ENCODE data around the gene CTAG2. TPM values are rescaled to one million over a fixed set of nuclear protein-coding genes. Genes with fewer than 3 reads are reported as not detected.

The CTAG2 gene
- total RNA-seq, 1 experiment from 2014 or later, result not detected

- TF ChIP-seq E2F5 (CRISPR knock-in tag; IDR thresholded peaks at IDR 0.05) (no peak), NFE2L1 (CRISPR knock-in tag; IDR thresholded peaks at IDR 0.05) (no peak), FOXJ3 (CRISPR knock-in tag; IDR thresholded peaks at IDR 0.05; ENCODE audit: borderline replicate concordance) (no peak)
Measured at GRCh38 chrX:154650221-154650510, 3.2 kb downstream of the CTAG2 start (continued).

- Mint-ChIP-seq H3K9me3 (no peaks in the 10 kb centered on the region), H3K4me1 (no peaks in the 10 kb centered on the region), H3K27me3 (ENCODE audit: low read depth) (no peaks in the 10 kb centered on the region), H3K27ac (no peak overlapping the region), H3K36me3 (no peaks in the 10 kb centered on the region), H3K4me3 (no peak overlapping the region)
- ChIA-PET POLR2A (no interaction called here), CTCF (interaction anchor here (1.2 kb wide), 1 partner anchor 99 kb away, joined by 4 read pairs; no protein-coding TSS in a partner anchor)
- DNase-seq (ENCODE audit: low spot score) (no peak), ATAC-seq (no peak)
- TF ChIP-seq FOXP4 (CRISPR knock-in tag; IDR thresholded peaks at IDR 0.05), result no peak
- TF ChIP-seq ZSCAN18 (CRISPR knock-in tag; IDR thresholded peaks at IDR 0.05), result no peak
- no peak for TF ChIP-seq ZBTB43 (CRISPR knock-in tag; IDR thresholded peaks at IDR 0.05)
- TF ChIP-seq ZNF263 (CRISPR knock-in tag; IDR thresholded peaks at IDR 0.05; ENCODE audit: low read depth), result no peak
- no peak for TF ChIP-seq PREB (CRISPR knock-in tag; IDR thresholded peaks at IDR 0.05; ENCODE audit: borderline replicate concordance)
- TF ChIP-seq MLX (CRISPR knock-in tag; IDR thresholded peaks at IDR 0.05), result no peak
- no peak for TF ChIP-seq NFATC4 (CRISPR knock-in tag; IDR thresholded peaks at IDR 0.05)
- TF ChIP-seq MAX (CRISPR knock-in tag; IDR thresholded peaks at IDR 0.05), result no peak
- no peak for TF ChIP-seq SOX15 (CRISPR knock-in tag; IDR thresholded peaks at IDR 0.05)
- TF ChIP-seq JUN (CRISPR knock-in tag; IDR thresholded peaks at IDR 0.05), result no peak
- TF ChIP-seq ARID4B (CRISPR knock-in tag; IDR thresholded peaks at IDR 0.05; ENCODE audit: borderline replicate concordance), result no peak
- TF ChIP-seq ATF3 (CRISPR knock-in tag; conservative IDR thresholded peaks at IDR 0.05), result no peak
- no peak for TF ChIP-seq PRRX2 (CRISPR knock-in tag; IDR thresholded peaks at IDR 0.05)
- TF ChIP-seq CBFB (CRISPR knock-in tag; IDR thresholded peaks at IDR 0.05; ENCODE audit: low read depth), result no peak
- TF ChIP-seq NR1H2 (CRISPR knock-in tag; IDR thresholded peaks at IDR 0.05), result no peak
- no peak for TF ChIP-seq ZNF671 (CRISPR knock-in tag; IDR thresholded peaks at IDR 0.05)
- no peak for TF ChIP-seq NR2C2 (CRISPR knock-in tag; IDR thresholded peaks at IDR 0.05)
- no peak for TF ChIP-seq TEAD4 (CRISPR knock-in tag; IDR thresholded peaks at IDR 0.05)
- TF ChIP-seq FOXJ3 (CRISPR knock-in tag; IDR thresholded peaks at IDR 0.05; ENCODE audit: borderline replicate concordance), result no peak
- no peak for TF ChIP-seq GTF2I (CRISPR knock-in tag; conservative IDR thresholded peaks at IDR 0.05)
Measured at GRCh38 chrX:154649503-154650220, 3.7 kb downstream of the CTAG2 start.
